ENCODE measurements around the gene TAF1D.
"Not testable (repeated sequence)": the region's sequence is repeated elsewhere in the genome, so short reads cannot be mapped to it uniquely, and the experiment has no call there.

Gene TAF1D

DNA sequence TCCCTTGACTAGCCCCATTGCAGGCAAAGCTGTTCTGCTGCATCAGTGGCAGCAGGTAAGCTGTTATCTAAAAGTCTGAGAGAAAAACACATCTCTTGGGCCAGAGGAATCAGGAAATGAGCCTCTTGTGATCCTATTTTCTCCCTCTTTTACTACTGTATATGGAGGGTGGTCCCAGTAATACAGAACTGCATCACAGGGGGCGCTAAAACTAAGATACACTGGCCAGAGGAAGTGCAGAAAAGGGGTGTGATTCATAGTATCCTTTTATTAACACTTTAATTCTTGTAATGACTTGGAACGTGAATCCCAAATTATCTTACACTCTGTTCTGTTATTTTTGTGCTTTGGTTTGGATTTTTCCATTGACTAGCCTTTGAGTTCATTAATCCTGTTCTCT is 34.0 kb upstream of the TAF1D start:
- Histone ChIP-seq H3K36me3 (no peaks in the 10 kb centered on the region), H3K4me3 (ENCODE audit: low read depth in 1 of 2, low read length in 1 of 2) (no peak overlapping the region), H3K4me1 (ENCODE audit: control insufficient read depth in 1 of 2, insufficient read depth in 1 of 2, low read depth in 1 of 2, low read length in 1 of 2) (no peaks in the 10 kb centered on the region), H3K9me3 (no peaks in the 10 kb centered on the region), H3K27ac (no peak overlapping the region), H3K27me3 (no peaks in the 10 kb centered on the region)
- TF ChIP-seq, protein P1, sequence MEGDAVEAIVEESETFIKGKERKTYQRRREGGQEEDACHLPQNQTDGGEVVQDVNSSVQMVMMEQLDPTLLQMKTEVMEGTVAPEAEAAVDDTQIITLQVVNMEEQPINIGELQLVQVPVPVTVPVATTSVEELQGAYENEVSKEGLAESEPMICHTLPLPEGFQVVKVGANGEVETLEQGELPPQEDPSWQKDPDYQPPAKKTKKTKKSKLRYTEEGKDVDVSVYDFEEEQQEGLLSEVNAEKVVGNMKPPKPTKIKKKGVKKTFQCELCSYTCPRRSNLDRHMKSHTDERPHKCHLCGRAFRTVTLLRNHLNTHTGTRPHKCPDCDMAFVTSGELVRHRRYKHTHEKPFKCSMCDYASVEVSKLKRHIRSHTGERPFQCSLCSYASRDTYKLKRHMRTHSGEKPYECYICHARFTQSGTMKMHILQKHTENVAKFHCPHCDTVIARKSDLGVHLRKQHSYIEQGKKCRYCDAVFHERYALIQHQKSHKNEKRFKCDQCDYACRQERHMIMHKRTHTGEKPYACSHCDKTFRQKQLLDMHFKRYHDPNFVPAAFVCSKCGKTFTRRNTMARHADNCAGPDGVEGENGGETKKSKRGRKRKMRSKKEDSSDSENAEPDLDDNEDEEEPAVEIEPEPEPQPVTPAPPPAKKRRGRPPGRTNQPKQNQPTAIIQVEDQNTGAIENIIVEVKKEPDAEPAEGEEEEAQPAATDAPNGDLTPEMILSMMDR (IDR thresholded peaks at IDR 0.05): no peak

DNA sequence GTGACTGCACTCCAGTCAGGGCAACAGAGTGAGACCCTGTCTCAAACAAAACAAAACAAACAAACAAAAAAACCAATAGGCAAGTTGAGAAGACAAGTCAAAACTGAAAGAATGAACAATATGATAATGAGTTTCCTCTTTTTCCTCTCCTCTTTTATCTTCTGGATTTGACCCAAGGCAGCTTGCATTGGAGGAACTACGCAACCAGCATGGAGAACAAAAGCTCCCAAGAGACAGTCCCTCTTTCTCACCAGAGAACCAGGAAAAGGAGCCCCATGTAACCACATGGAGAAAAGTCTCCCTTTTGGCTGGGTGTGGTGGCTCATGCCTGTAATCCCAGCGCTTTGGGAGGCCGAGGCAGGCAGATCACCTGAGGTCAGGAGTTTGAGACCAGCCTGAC is 33.3 kb upstream of the TAF1D start:
- H3K36me3 ChIP-seq; H3K27ac ChIP-seq; H3K4me1 ChIP-seq (ENCODE audit: control insufficient read depth in 1 of 2, insufficient read depth in 1 of 2, low read depth in 1 of 2, low read length in 1 of 2); H3K4me3 ChIP-seq (ENCODE audit: low read depth in 1 of 2, low read length in 1 of 2); H3K9me3 ChIP-seq; H3K27me3 ChIP-seq: not testable (repeated sequence)

DNA sequence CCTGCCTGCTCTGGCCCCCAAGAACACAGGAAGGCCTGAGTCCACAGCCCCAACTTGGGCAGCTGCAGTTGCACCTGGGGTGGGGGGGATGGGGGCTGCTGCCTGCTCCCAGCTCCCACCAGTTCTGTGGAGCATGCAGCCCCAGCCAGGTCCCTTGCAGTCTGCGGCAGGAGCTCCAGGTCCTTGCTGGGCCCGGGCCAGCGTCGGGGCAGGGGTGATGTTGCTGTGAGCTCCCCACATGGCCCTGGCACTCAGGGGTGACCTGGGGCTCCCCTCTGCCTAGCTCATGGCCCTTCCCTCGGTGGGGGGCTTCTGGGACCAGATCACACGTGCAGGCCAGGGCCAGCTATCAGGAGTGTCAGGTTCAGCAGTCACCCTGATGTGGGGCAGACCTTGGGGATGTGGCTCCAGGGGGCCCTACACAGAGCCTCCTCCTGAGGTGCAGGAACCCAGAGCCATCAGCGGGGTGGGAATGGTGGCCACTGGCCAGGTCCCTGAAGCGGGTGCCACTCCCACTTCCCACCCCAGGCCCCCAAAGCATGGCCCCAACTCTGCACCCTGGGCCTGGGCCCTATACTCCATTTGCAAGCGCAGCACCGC is 32.4 kb upstream of the TAF1D start:
- TF ChIP-seq, protein P1 (IDR thresholded peaks at IDR 0.05): no peak
- H3K27ac ChIP-seq: no peak overlapping the region
- H3K9me3 ChIP-seq: no peaks in the 10 kb centered on the region
- H3K36me3 ChIP-seq: no peaks in the 10 kb centered on the region
- H3K4me3 ChIP-seq (ENCODE audit: low read depth in 1 of 2, low read length in 1 of 2): no peak overlapping the region
- H3K27me3 ChIP-seq: no peaks in the 10 kb centered on the region
- H3K4me1 ChIP-seq (ENCODE audit: control insufficient read depth in 1 of 2, insufficient read depth in 1 of 2, low read depth in 1 of 2, low read length in 1 of 2): no peaks in the 10 kb centered on the region

- no peak overlapping the region for H3K27ac ChIP-seq
- no peaks in the 10 kb centered on the region for H3K4me1 ChIP-seq (ENCODE audit: control insufficient read depth in 1 of 2, insufficient read depth in 1 of 2, low read depth in 1 of 2, low read length in 1 of 2)
- H3K36me3 ChIP-seq: no peaks in the 10 kb centered on the region
- H3K9me3 ChIP-seq: no peaks in the 10 kb centered on the region
- no peak overlapping the region for H3K4me3 ChIP-seq (ENCODE audit: low read depth in 1 of 2, low read length in 1 of 2)
- TF ChIP-seq, protein P1 (IDR thresholded peaks at IDR 0.05): no peak
- no peaks in the 10 kb centered on the region for H3K27me3 ChIP-seq
These were observed 31.8 kb upstream of the TAF1D start for GRCh38 chr11:93773045-93773477.

- Histone ChIP-seq H3K36me3 (no peaks in the 10 kb centered on the region), H3K4me1 (ENCODE audit: control insufficient read depth in 1 of 2, insufficient read depth in 1 of 2, low read depth in 1 of 2, low read length in 1 of 2) (no peaks in the 10 kb centered on the region), H3K27ac (no peak overlapping the region), H3K4me3 (ENCODE audit: low read depth in 1 of 2, low read length in 1 of 2) (no peak overlapping the region), H3K27me3 (no peaks in the 10 kb centered on the region), H3K9me3 (peaks cover 1% of the 10 kb centered on the region)
- TF ChIP-seq, protein P1 (IDR thresholded peaks at IDR 0.05): no peak
These were observed 30.8 kb upstream of the TAF1D start for GRCh38 chr11:93772123-93772522.

DNA sequence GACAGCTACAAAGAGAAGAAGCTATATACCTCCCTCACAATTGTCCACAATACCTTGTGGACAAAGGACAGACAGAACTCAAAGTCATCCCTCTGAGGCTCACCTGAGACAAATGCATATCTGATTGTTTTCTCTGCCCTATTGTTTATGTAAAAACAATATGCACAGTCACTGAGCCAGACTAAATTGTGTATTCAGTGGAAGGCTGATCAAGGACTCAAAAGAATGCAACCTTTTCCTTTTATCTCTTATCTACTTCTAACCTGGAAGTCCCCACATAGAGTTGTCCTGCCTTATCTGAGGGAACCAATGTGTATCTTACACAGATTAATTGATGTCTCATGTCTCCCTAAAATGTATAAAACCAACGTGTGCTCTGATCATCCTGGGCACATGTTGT is 28.9 kb upstream of the TAF1D start:
- no peak overlapping the region for H3K27ac ChIP-seq
- peaks cover 8% of the 10 kb centered on the region for H3K36me3 ChIP-seq
- no peak overlapping the region for H3K4me3 ChIP-seq (ENCODE audit: low read depth in 1 of 2, low read length in 1 of 2)
- H3K27me3 ChIP-seq: no peaks in the 10 kb centered on the region
- H3K9me3 ChIP-seq: peaks cover 3% of the 10 kb centered on the region
- H3K4me1 ChIP-seq (ENCODE audit: control insufficient read depth in 1 of 2, insufficient read depth in 1 of 2, low read depth in 1 of 2, low read length in 1 of 2): no peaks in the 10 kb centered on the region
- TF ChIP-seq, protein P1 (IDR thresholded peaks at IDR 0.05): no peak

All from neutrophil (primary cell).